OCI-LY3 (cell line): Measurements from ENCODE around the gene C4orf46.

Experiments
- CTCF ChIP-seq: fragments of 200-600, 300-600 bp; sonication (generic); IDR thresholded peaks from 2 replicates; pipeline ENCODE4 v1.5.1; 2014; ENCODE audit warnings: antibody characterized with exemption, low read length, low read depth
- EZH2phosphoT487 ChIP-seq: fragments of 200-600 bp; shearing (Covaris generic); IDR thresholded peaks from 2 replicates; pipeline ENCODE4 v1.6.1; 2018; ENCODE audit warnings: antibody characterized with exemption, mixed run types, low read depth

GRCh38 chr4:158636619-158637018, 35.1 kb downstream of the C4orf46 start:
- TF ChIP-seq CTCF (no peak), EZH2phosphoT487 (no peak)
